Non-pigmented ciliary epithelial cell (primary cell): ENCODE results near the gene LTBP3.
A peak's percentile ranks its signal among the peaks of the same experiment; 100 is the strongest.

ENCODE experiments used
- DNase-seq: peaks from one replicate; pipeline ENCODE4 v3.0.0-alpha.2; 2010; ENCODE audit warnings: low read depth

LTBP3 gene

DNA sequence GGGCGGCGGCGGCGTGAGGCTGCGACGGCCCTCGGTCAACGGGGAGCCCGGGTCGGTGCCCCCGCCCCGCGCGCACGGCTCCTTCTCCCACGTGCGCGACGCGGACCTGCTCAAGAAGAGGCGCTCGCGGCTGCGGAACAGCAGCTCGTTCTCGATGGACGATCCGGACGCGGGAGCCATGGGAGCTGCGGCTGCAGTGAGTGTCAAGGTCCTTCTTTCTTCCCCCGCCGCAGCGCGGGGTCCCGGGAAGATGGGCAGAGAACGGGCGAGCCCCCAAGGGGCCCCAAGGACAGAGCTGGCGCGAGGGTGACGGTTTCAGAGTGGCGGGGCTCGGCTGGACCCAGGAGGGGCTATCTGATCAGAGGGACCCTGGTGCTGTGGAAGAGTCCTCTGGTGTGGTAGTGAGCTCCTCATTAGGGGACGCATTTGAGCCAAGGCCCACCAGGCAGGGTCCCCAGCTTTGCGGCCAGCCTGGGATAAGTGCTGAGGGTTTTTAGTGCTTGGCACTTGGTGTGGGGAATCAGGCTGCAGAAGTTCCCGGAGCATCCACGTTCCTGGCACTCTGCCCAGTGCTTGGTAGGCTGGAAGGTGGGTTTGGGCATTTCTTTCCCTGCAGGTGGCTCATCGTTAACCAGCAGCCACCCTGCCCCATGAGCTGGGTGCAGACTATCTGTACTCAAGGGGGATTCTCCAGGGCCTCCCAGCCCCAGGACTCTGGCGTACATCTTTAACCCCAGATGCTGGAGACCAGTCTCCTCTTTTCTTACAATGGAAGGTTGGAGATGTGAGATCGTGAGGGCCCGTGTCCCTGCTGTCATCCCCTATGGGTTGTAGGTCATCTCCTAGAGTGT is 27.5 kb upstream of the LTBP3 start:
- DNase-seq: no peak

DNA sequence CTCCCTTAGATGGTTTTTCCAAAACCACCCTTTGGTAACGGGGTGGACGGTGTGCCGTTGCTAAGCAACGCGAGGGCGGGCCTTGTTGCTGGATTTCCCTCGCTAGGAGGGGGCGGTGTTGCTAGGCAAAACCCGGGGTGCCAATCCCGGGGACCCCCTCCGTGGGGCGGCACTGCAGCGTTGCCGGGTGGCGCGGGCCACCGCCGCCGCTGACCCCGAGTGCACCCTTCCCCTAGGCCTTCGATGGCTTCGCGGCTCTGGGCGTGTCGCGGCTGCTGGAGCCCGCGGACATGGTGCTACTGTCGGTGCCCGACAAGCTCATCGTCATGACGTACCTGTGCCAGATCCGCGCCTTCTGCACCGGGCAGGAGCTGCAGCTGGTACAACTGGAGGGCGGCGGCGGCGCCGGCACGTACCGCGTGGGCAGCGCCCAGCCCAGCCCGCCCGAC is 26.6 kb upstream of the LTBP3 start:
- no peak for DNase-seq

DNA sequence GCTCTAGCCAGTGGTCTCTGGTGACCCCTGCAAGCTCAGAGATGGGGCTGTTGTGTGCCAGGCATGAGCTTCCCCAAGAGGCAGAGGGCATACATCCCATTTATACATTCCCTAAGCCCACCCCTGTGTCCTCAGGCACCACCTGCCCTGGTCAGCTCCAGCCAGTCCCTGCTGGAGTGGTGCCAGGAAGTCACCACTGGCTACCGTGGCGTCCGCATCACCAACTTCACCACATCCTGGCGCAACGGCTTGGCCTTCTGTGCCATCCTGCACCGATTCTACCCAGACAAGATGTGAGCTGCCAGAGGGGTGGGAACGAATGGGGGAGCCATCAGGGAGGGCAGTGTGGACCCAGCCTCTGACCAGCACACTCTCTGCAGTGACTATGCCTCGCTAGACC is 25.9 kb upstream of the LTBP3 start:
- no peak for DNase-seq

DNA sequence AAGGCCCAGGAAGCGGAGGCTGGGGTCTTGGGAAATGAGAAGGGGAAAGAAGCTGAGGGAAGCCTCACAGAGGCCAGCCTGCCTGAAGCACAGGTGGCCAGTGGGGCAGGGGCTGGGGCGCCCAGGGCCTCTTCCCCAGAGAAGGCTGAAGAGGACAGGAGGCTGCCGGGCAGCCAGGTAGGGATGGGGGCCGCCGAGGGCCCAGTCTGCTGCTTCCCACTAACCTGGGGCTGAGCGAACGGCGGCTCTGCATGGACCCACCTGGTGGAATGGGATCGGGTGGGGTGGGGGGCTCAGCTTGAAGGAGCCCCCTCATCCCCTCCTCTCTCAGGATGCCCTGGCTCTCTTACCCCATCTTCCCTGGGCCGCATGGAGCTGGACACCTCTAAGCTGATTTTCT is 25.4 kb upstream of the LTBP3 start:
- no peak for DNase-seq

DNA sequence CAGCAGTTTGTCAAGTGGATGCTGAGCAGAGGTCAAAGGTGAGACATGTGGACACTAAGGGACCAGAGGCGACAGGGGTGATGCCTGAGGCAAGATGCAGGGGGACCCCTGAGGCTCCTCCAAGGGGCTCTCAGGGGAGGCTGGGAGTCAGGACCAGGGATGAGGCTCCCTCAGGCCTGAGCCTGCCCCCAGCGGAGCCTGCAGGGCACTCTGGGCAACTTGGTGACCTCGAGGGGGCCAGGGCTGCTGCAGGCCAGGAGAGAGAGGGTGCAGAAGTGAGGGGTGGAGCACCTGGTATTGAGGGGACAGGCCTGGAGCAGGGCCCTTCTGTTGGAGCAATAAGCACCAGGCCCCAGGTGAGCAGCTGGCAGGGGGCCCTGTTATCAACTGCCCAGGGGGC is 23.8 kb upstream of the LTBP3 start:
- no peak for DNase-seq

DNA sequence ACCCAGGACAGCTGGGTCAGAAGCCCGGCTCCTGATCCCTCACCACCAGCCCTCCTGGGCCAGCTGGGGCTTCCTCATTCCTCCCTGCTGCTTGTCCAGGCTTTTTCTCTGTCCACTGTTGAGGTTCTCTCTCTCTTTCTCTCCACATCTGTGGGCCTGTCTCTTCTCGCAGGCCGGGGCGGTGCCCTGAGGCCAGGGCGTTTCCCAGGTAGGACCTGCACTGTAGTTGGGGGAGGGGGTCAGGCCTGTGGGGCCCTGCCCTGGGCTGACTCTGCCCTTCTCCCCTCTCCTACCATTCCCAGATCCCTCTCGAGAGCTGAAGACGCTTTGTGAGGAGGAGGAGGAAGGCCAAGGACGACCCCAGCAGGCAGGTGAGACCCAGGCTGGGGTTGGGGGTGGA is 22.6 kb upstream of the LTBP3 start:
- no peak for DNase-seq

DNA sequence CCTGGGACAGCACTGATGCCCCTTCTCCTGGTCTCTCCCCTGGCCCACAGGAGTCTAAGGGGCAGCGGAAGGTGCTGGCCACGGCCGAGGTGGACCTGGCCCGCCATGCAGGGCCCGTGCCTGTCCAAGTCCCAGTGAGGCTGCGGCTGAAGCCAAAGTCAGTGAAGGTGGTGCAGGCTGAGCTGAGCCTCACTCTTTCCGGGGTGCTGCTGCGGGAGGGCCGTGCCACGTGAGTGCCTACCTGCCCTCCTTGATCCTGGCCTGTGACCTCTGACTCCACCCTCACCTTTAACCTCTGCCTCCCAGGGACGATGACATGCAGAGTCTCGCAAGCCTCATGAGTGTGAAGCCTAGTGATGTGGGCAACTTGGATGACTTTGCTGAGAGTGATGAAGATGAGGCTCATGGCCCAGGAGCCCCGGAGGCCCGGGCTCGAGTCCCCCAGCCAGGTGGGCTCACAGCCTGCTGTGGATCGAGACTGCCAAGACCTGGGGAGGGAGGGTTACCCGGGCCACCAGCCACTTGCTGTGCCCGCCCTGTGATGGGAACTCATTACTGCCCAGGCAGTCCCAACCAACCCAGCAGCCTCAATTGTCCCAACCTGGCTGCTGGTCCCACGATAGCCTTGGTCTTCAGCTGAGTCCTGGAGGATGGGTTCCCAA is 22.0 kb upstream of the LTBP3 start:
- DNase-seq: no peak

DNA sequence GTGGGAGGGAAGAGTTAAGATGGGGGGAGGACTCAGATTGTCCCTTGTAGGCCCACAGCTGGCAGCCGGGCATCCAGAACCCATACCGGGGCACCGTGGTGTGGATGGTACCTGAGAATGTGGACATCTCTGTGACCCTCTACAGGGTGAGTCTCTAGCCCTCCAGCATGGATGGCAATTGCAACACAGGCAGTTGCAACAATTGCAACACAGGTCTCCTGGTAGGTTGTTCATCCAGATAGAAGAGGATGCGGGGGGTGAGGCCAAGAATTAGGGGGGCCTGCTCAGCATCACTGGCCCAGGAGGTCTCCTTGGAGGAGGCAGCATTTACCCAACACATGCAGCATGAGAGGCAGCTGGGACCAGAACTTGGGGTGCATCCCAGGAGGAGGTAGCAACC is 21.1 kb upstream of the LTBP3 start:
- no peak for DNase-seq

DNA sequence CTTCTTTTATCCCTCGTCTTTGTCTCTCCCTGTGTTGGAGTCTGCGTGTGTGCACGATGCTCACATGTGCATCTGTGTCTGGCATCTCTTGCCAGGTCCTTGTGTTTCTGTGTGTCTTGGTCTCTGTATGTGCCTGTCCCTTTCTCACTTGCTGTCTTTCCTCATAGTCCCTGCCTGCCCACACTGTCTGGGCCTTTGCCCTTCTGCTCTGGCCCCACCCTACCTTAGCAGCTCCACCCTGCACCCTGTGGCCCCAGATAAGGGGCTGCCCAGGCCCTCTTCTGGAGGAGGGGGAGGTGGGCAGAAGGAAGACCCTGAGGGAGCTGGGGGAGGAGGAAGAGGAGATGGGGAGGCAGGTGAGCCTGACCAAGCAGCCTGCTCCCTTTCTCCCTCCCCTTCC is 20.5 kb upstream of the LTBP3 start:
- no peak for DNase-seq

DNA sequence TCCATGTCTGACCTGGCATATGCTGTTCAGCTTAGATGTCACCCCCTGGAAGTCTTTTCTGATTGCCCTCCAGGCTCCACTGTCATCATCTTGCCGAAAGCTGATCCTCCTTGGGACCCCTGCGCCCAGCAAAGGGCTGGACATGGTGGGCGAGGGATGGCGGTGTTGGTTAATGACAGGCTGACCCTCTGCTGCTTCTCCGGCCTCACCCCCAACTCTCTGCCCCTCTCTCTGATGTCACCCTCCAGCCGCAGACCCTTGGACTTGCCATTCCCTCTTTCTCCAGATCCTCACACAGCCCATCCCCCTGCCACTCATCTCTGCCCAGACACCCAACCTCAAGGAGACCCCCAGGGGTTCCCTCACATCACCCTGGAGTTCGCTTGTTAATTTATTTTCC is 20.0 kb upstream of the LTBP3 start:
- no peak for DNase-seq

DNA sequence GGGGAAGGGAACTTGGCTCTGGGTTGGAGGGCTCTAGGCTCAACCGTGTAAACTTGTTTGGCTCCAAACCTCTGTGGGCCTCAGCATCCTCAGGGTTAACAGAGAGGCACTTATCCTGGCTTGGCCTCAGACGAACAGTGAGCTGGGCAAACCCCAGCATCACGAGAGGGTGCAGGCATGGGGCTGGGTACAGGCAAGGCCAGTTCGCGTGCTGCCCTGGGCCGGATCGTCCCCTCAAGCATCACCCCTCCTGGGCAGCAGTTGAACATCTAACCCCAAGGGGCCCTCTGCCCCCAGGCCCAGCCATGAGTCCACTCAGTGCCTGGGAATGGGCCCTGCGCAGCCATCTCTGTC is 19.6 kb upstream of the LTBP3 start:
- no peak for DNase-seq

DNA sequence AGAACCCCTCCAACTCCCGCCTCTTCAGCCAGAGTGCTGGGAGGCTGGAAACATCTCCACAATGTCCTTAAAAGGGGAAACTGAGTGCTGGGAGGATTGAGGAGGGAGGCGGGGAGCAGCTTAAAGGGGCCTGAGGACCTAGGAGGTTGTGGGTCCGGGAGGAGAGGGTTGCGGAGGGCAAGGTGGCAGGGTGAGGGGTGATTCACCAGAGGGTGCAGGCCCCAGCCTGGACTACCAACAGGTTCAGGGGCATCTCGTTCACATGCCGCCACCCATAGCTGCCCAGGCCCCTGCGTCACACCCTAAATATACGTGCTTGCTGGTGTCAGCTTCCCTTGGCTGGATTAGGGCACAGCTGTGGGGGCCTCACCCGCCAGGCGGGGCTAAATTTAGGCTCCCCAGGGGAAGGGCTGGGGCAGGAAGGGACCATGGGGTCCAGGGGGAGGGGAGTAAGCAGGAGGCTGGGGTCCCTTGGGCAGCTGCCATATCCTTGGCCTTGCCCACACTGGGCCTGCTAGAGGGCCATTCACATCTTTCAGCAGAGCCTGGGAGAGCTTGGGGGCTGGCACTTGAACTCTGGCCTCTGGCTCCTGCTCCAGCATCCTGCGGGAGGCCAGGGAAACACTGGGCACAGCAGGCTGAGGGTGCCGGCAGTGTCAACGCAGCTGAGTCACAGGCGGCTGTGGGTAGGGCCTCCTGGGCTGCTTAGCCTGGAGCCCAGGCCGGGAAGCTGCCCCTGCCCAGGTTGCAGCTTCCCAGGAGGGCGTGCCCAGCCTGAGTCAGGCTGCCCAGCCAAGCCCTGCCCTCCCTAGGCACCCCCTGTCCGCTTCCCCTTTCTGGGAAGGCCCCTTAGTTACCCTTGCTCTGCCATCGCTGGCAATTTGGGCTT is 19.0 kb upstream of the LTBP3 start:
- DNase-seq: no peak

DNA sequence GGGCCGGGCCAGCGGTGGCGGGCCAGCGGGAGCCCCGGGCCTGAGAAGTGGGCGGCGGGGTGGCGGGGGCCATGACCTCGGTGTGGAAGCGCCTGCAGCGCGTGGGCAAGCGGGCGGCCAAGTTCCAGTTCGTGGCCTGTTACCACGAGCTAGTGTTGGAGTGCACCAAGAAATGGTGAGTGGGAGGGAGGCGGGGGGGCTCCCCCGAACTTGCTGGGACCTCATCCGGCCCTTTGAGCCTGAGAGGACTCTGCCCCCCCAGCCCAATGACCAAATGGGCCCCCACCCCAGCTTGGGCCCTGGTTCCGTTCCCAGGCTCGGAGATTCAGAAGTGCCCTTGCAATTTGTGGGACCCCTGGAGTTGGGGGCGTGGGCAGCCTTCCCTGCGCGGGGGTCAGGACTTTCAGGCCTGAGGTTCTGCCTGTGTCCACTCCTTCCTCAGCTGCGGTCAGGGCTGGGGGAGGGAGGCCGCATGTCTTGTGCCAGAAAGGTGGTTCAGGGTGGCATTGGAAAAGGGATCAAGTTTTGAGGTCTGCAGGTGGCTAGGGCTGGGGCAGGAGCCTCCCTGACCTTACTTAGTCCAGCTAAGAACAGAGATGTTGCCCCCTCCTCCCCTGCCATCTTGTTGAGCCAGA is 18.2 kb upstream of the LTBP3 start:
- DNase-seq: no peak

DNA sequence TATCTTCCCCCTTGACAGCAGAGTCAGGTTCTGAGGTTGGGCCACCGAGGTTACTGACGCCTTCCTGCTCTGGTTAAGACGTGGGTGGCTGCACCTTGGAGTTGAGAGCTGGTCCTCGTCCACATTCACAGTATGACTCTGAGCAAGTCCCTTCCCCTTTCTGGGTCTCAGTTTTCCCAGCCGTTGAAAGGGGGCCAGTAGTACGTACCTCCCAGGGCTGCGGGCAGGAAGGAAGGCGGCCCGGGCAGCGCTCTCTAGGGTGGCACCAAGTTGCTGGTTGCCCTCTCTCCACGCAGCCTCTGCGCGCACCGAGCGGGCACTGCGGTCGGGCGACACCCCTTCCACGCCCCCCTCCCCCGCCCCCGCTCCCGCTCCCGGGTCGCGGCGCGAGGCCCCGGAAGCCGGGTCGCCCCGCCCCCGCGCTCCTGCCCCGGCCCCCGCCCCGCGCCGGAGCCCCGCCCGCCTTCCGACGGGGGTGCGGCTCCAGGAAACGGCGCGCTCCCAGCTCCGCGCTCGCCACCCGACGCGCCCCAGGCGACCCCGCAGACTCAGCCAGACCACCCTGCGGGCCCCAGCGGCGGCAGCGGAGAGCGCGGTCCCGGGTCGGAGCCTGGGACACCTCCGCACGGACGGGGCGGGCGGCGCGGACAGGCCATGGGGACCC is 17.5 kb upstream of the LTBP3 start, which contains the start of gene EHBP1L1:
Gene EHBP1L1, plus strand, starts transcription at position 486 of the 664 bp plus-strand sequence. CDS start 250 bp downstream, outside the sequence.
- DNase-seq: no peak

DNA sequence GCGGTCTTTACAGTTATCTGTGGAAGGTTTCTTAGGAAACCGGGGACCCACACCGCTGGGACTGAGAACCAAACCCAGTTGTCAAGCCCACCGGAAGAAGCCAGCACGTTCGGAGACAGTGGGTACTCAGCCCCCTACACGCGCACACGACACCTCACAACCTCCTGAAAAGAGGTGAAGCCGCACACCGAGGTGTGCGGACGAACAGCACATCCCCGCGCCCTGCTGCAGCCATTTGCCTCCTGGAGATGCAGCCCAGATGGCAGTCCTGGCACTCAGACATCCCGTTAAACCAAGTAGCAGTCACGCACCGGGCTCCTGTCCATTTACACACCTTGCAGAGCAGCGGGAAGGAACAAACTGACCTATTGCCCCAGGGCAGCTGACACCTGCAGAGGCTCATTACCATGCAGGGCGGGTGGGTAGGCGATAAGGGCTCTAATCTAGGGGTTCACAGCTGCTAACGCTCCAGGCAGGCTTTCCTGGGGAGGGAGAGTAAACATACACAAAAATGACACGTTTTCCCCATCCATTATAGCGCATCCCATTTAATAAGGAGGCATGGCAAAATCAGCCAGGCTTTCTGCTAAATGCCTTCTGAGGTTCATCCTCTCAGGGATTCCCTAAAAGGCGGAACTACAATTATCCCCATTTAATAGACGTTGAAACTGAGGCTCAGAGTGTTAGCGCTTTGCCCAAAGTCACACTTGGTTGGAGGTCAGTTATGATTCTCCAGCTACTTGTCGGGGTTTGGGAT is 16.8 kb upstream of the LTBP3 start:
- no peak for DNase-seq

DNA sequence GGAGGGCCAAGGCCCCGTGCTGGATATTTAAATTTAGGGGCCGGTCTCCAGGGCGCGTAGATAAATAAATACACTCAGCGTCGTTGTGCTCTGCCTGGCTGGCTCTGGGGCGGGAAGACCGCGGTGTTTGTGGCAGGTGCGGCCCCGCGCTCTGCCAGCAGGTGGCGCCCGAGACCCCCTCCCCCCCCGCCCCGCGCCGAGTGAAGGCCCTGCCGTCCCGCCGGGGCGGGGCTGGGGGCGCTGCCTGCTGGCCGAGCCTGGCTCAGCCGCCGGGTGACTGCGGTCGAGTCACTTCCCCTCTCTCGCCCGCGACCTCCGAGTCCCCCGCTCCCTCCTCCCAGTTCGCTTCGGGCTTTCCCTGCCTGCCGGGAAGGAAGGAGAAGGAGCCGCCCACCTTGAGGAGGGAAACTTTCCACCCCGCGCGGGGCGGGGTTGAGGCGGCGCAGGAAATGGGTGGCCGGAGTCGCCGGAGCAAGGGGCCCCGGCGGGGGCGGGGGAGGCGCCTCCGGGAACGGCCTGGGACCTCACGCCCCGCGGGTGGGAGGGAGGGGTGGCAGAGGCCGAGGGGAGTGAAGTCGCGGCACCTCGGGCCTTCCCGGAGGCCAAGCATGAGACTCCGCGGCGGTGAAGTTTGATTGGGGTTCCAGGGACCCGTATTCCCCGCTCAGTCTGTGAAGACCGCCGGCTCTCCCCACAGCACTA is 16.1 kb upstream of the LTBP3 start:
- peak; percentile 63 for DNase-seq

DNA sequence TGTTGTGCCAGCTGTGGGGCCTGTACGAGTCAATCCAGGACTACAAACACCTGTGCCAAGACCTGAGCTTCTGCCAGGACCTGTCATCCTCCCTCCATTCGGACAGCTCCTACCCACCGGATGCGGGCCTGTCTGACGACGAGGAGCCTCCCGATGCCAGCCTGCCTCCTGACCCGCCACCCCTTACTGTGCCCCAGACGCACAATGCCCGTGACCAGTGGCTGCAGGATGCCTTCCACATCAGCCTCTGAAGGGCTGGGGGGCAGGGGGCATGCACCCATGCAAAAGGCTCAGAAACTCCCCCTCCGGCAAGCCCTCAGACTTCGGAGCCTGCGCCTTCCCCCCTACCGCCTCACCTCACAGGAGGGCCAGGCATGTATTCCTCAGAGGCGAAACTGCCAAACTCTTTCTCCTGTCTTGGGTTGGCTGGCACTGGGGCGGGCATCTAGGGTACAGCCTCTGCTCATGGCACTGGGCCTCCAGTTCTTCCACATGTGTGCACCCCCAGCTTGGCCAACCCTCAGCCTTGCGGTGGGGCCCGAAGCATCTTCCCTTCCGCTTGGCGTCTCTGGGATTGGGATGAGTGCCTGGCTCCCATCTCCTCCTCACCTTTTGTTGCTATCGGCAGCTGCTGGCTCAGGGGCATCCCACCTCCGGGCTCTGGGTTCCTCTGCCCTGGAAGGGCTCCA is 15.4 kb upstream of the LTBP3 start:
- no peak for DNase-seq

DNA sequence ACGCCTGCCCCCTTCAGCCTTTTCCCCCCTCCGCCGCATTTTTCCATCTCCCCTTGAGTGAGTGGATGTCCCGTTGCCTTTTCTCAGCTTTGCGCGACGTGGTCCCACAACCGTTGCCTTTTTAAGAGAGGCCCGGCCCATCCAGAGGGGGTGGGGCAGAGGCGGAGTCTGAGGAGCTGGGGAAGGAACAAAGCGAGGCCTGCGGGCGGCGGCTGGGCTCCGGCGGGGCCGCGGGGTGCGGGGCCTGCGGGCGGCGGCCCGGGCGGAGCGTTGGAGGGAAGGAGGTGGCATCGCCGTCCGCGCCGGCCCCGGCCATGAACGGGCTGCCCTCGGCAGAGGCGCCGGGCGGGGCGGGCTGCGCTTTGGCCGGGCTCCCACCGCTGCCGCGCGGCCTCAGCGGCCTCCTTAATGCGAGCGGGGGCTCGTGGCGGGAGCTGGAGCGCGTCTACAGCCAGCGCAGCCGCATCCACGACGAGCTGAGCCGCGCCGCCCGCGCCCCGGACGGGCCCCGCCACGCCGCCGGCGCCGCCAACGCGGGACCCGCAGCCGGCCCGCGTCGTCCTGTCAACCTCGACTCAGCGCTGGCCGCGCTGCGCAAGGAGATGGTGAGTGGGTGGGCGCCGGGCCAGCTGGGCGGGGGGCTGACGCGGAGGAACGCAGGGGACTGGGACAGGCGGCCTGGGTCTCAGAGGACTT is 14.3 kb upstream of the LTBP3 start, which contains the start of gene FAM89B:
Gene FAM89B, plus strand, starts transcription at position 183 of the 696 bp plus-strand sequence. Its CDS starts 132 bp downstream, at position 315.
- no peak for DNase-seq

DNA sequence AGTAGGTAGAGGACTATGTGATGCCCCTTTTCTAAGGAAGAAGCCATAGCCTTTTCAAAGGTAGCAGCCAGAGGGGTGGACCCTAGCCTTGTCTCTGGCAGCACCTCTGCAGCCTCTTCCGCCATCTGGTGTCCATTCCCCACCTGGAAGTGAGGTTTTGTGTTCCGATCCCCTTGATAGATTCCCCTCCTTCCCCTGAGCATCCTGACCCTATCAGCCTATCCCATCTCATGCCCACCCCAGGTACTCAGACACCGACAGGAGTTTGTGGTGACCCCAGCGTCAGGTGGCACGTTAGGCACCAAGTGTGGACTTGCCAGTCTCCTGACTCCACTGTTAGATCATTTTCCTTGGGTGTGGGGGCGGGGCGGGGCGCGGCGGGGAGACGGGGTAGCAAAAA is 13.8 kb upstream of the LTBP3 start:
- no peak for DNase-seq
